Endothelial cell of umbilical vein (primary cell): Measurements from ENCODE around the gene EHD1. TPM values are rescaled to one million over a fixed set of nuclear protein-coding genes. Genes with fewer than 3 reads are reported as not detected.

Experiments
- BruUV-seq: library from RNA; stranded (reverse); fragments of 400-500 nt; replicated peaks from 2 replicates; lab custom pipeline; 2021; lab: Mats Ljungman, UMichigan
- CTCF ChIA-PET: fragments of 300-600, 350-600 bp; sonication (Branson Sonifier 250); formaldehyde crosslinking; loops from one replicate; lab custom pipeline; 2021; ENCODE audit warnings: antibody characterized with exemption, inconsistent platforms; lab: Charles Lee
- POLR2A ChIA-PET: fragments of 300-600, 350-600 bp; sonication (Branson Sonifier 250); formaldehyde crosslinking; loops from one replicate; lab custom pipeline; 2021; ENCODE audit warnings: antibody characterized with exemption, inconsistent platforms; lab: Charles Lee
- DNase-seq: peaks from one replicate; pipeline ENCODE4 v3.0.0-alpha.2; 2011; ENCODE audit warnings: low read depth, low spot score
- FAIRE-seq: peaks from 2 replicates; lab custom pipeline; 2011; peaks lifted over from hg19 to GRCh38; lab: Jason Lieb, UNC
- H2AFZ ChIP-seq: 2 replicates; pipeline ENCODE4 v1.6.0; 2012; ENCODE audit warnings: low read depth, low read length, control low read depth, inconsistent platforms
- H3K27ac ChIP-seq: 2 replicates; pipeline ENCODE4 v1.5.1; 2011; ENCODE audit warnings: low read depth, mild to moderate bottlenecking, control low read depth, low read length, moderate library complexity; ENCODE audit not compliant: insufficient read depth
- H3K27me3 ChIP-seq, 2 experiments: 2 replicates each; pipeline versions ENCODE4 v1.6.0 to v1.6.1; 2011; ENCODE audit warnings: low read length in 2 of 2, mixed read lengths in 1 of 2; ENCODE audit not compliant: control insufficient read depth in 2 of 2, insufficient read depth in 2 of 2
- H3K36me3 ChIP-seq, 2 experiments: 2 replicates in 1 of 2; 3 replicates in 1 of 2; pipeline ENCODE4 v1.5.1; 2011; ENCODE audit warnings: low read length in 2 of 2, mild to moderate bottlenecking in 1 of 2, moderate library complexity in 1 of 2; ENCODE audit not compliant: control insufficient read depth in 2 of 2, insufficient read depth in 2 of 2; ENCODE audit errors: extremely low read depth in 1 of 2
- H3K4me1 ChIP-seq: 3 replicates; pipeline ENCODE4 v1.5.1; 2011; ENCODE audit warnings: mild to moderate bottlenecking, low read length; ENCODE audit not compliant: control insufficient read depth, insufficient read depth; ENCODE audit errors: extremely low read depth
- H3K4me2 ChIP-seq: 2 replicates; pipeline ENCODE4 v1.6.1; 2011; ENCODE audit warnings: low read length, control low read depth, mixed read lengths; ENCODE audit not compliant: insufficient read depth
- H3K4me3 ChIP-seq, 3 experiments: fragments of 200-600 bp in 1 of 3; sonication (generic), shearing (Covaris generic) in 1 of 3; replicated peaks in 1 of 3; 2 replicates each; pipeline ENCODE4 v1.5.1; 2011 to 2016; ENCODE audit warnings: control low read depth in 3 of 3, low read length in 3 of 3, mild to moderate bottlenecking in 2 of 3, inconsistent platforms in 1 of 3, low read depth in 1 of 3, moderate library complexity in 1 of 3; ENCODE audit not compliant: insufficient read depth in 1 of 3
- H3K79me2 ChIP-seq: 2 replicates; pipeline ENCODE4 v1.6.0; 2012; ENCODE audit warnings: low read length, inconsistent platforms; ENCODE audit not compliant: control insufficient read depth, insufficient read depth
- H3K9ac ChIP-seq: replicated peaks from 2 replicates; pipeline ENCODE3; 2011; ENCODE audit warnings: low read length, control low read depth; ENCODE audit not compliant: insufficient read depth; ENCODE audit errors: extremely low read depth
- H3K9me1 ChIP-seq: replicated peaks from 3 replicates; pipeline ENCODE4 v1.6.0; 2011; ENCODE audit warnings: mild to moderate bottlenecking, low read length; ENCODE audit not compliant: control insufficient read depth, insufficient read depth; ENCODE audit errors: extremely low read depth
- H3K9me3 ChIP-seq: replicated peaks from 2 replicates; pipeline ENCODE4 v1.5.1; 2012; ENCODE audit warnings: low read length, inconsistent platforms; ENCODE audit not compliant: control insufficient read depth, insufficient read depth
- H4K20me1 ChIP-seq: replicated peaks from 2 replicates; pipeline ENCODE3; 2011; ENCODE audit warnings: mild to moderate bottlenecking, low read length; ENCODE audit not compliant: control insufficient read depth, insufficient read depth; ENCODE audit errors: extremely low read depth
- EZH2 ChIP-seq: IDR thresholded peaks from 2 replicates; pipeline ENCODE4 v1.6.1; 2012; ENCODE audit warnings: borderline replicate concordance, low read depth, mild to moderate bottlenecking, moderate library complexity, low read length, inconsistent platforms; ENCODE audit not compliant: severe bottlenecking
- GATA2 ChIP-seq: IDR thresholded peaks from 2 replicates; pipeline ENCODE4 v1.7.0; 2011; ENCODE audit warnings: low read depth, mild to moderate bottlenecking, moderate library complexity, mixed read lengths, low read length; ENCODE audit not compliant: insufficient read length, insufficient read depth
- MAX ChIP-seq: IDR thresholded peaks from 2 replicates; pipeline ENCODE4 v1.6.1; 2011; ENCODE audit not compliant: insufficient read depth, insufficient read length
- MYC ChIP-seq: IDR thresholded peaks from one replicate; pipeline ENCODE4 v1.6.1; 2011; ENCODE audit warnings: mild to moderate bottlenecking, low read depth, low read length
- POLR2A ChIP-seq: IDR thresholded peaks from 2 replicates; pipeline ENCODE4 v1.6.1; 2012; ENCODE audit warnings: low read depth, mild to moderate bottlenecking, control low read depth, low read length
- POLR2AphosphoS5 ChIP-seq: IDR thresholded peaks from 2 replicates; pipeline ENCODE4 v1.6.1; 2012; ENCODE audit warnings: low read depth, mild to moderate bottlenecking, control low read depth, low read length, moderate library complexity; ENCODE audit not compliant: insufficient read depth
- dilution Hi-C: fragments of 300-500 bp; cut with MboI; formaldehyde crosslinking; loops from one replicate; pipeline ENCODE4 v1.15.0; 2019; ENCODE audit warnings: low sequenced_read_pairs; ENCODE audit not compliant: extremely low pct_ligation_motif_present
- intact Hi-C: fragments of 100-400 bp; cut with micrococcal nuclease; formaldehyde crosslinking; loops from one replicate; pipeline ENCODE4 v1.10.0; 2022
- polyA plus RNA-seq, 4 experiments: library from polyadenylated mRNA; depleted of rRNA in 3 of 4; stranded (reverse) in 3 of 4; unstranded in 1 of 4; fragments of >200 nt; gene quantifications; 2 replicates each; pipeline versions ENCODE4 v1.2.1 to v1.2.3, GENCODE V29; 2011 to 2012; ENCODE audit warnings: missing spikeins in 1 of 4
- total RNA-seq: library from RNA; stranded (reverse); gene quantifications from 2 replicates; pipeline ENCODE4 v1.2.3, GENCODE V29; 2021
- TF ChIP-seq, protein P1 (sequence below), 2 donors: IDR thresholded peaks; 1 replicate in 1 of 2; 2 replicates in 1 of 2; pipeline ENCODE4 v1.5.1; 2011; ENCODE audit warnings: low read length in 2 of 2, mild to moderate bottlenecking in 2 of 2, moderate library complexity in 2 of 2, control low read depth in 1 of 2, inconsistent platforms in 1 of 2, low read depth in 1 of 2; ENCODE audit not compliant: insufficient read depth in 1 of 2; ENCODE audit errors: extremely low read depth in 1 of 2

EHD1 gene
- total and polyA plus RNA-seq, 2 donors (not counting 3 experiments of a cell fraction or from before 2014, with no cell fraction given) = 109 to 136 TPM

DNA sequence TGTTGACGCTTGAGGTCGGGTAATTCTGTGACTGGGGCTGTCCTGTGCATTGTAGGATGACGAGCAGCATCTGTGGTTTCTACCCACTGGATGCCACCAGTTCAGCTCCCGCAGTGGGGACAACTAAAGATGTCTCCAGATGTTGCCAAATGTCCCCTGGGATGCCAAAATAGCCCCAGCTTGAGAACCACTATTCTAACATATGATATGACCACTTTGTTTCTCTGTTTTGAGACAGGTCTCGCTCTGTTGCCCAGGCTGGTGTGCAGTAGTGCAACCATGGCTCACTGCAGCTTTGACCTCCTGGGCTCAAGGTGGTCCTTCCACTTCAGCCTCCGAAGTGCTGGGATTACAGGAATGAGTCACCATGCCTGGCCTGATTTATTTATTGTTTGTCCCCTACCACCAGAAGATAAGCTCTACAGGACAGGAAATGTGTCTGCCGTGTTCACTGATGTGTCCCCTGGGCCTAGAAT lies 63.7 kb downstream of the EHD1 start:
- no peak overlapping the region for H3K27ac ChIP-seq
- no peak for DNase-seq
- ChIA-PET POLR2A (no interaction called here), CTCF (no interaction called here)
- FAIRE-seq = no peak
- H4K20me1 ChIP-seq = no peaks in the 10 kb centered on the region
- TF ChIP-seq MYC = no peak
- TF ChIP-seq EZH2 = no peak
- TF ChIP-seq, protein P1, sequence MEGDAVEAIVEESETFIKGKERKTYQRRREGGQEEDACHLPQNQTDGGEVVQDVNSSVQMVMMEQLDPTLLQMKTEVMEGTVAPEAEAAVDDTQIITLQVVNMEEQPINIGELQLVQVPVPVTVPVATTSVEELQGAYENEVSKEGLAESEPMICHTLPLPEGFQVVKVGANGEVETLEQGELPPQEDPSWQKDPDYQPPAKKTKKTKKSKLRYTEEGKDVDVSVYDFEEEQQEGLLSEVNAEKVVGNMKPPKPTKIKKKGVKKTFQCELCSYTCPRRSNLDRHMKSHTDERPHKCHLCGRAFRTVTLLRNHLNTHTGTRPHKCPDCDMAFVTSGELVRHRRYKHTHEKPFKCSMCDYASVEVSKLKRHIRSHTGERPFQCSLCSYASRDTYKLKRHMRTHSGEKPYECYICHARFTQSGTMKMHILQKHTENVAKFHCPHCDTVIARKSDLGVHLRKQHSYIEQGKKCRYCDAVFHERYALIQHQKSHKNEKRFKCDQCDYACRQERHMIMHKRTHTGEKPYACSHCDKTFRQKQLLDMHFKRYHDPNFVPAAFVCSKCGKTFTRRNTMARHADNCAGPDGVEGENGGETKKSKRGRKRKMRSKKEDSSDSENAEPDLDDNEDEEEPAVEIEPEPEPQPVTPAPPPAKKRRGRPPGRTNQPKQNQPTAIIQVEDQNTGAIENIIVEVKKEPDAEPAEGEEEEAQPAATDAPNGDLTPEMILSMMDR (IDR thresholded peaks at IDR 0.05; ENCODE audit: extremely low read depth in 1 of 2, insufficient read depth in 1 of 2, low read depth in 1 of 2, low read length in 2 of 2) = no peak
- no peak for TF ChIP-seq POLR2AphosphoS5
- no peak for TF ChIP-seq POLR2A
- TF ChIP-seq GATA2 = no peak
- no peak for TF ChIP-seq MAX
- H3K9me3 ChIP-seq = no peaks in the 10 kb centered on the region
- no peak overlapping the region for H3K9ac ChIP-seq
- BruUV-seq = no TSS peak
- H3K36me3 ChIP-seq = no peaks in the 10 kb centered on the region
- H2AFZ ChIP-seq = no peak overlapping the region
- intact Hi-C loops = no loop called here
- H3K9me1 ChIP-seq = no peaks in the 10 kb centered on the region
- no peaks in the 10 kb centered on the region for H3K79me2 ChIP-seq
- H3K4me3 ChIP-seq = no peak overlapping the region
- H3K4me2 ChIP-seq = no peak overlapping the region
- no peaks in the 10 kb centered on the region for H3K27me3 ChIP-seq
- peaks cover 1% of the 10 kb centered on the region for H3K4me1 ChIP-seq
- dilution Hi-C loops = no loop called here
